GM21528 (cell line): ENCODE results near the gene SCEL.
"Not testable (repeated sequence)": the region's sequence is repeated elsewhere in the genome, so short reads cannot be mapped to it uniquely, and the experiment has no call there.

Experiments
- ATAC-seq: cut with Tn5 transposase; IDR thresholded peaks from one replicate; pipeline ENCODE4 v1.9.1; 2021; ENCODE audit warnings: mild to moderate bottlenecking, moderate library complexity; ENCODE audit not compliant: unreplicated experiment, low FRiP score

SCEL gene, protein sequence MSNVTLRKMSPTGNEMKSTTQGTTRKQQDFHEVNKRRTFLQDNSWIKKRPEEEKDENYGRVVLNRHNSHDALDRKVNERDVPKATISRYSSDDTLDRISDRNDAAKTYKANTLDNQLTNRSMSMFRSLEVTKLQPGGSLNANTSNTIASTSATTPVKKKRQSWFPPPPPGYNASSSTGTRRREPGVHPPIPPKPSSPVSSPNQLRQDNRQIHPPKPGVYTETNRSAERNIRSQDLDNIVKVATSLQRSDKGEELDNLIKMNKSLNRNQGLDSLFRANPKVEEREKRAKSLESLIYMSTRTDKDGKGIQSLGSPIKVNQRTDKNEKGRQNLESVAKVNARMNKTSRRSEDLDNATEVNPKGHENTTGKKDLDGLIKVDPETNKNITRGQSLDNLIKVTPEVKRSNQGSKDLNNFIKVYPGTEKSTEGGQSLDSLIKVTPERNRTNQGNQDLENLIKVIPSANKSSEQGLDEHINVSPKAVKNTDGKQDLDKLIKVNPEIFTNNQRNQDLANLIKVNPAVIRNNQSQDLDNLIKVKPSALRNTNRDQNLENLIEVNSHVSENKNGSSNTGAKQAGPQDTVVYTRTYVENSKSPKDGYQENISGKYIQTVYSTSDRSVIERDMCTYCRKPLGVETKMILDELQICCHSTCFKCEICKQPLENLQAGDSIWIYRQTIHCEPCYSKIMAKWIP

DNA sequence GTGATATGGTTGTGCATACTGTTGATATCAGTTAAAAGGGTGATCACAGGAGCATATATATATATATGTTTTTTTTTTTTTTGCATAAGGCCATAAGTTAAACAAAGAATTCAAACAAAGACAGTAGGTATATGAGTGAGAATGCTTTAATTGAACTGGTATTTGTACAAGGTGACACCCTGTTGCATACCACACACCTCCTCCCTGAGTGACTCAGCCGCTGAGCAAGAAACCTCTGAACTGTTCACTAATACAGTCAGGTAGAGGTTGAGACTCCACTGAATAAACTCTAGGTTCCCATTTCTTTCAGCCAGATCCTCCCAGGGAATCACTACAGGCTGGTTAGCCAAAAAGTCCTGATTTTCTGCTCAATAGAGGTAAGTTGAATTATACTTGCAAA is at the start of gene SCEL:
TSS of gene SCEL (plus strand) at position 259 of the 400 bp plus-strand sequence. CDS start 20,170 bp downstream, outside the sequence.
- ATAC-seq: no peak

DNA sequence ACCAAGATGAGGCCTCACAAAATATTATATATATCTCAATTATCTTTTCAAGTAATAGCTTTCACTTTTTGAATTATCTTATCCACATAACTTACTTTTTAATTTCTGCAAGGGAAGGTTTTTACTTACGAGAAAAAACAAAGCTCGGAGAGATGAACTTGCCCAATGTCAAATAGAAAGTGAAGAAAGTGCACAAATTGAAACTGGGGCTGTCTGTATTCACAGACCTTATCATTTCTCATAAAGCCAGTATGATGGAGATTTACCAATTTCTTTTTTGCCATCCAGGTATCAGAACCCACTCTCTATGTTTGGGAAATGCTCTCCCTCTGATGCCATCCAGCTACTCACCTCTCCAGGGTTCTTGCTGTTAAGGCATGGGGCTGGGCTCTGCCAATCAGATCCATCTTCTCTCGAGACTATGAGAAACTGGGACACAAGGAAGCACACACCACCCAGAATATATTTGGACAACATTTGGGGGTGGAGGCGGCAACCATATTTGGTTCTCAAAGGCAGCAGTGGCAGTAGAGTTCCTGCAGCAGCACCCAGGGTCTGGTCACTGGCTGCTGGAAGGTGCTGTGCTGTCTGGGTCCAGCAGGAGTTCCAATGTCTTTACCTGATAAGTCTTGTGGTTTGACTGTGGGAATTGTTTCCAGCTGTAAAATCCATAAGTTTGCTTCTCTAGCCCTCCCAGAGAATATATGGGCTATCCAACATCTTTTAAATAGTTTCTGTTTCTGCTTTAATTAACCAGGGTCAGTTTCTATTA is 45.8 kb upstream of the SCEL start:
- ATAC-seq: no peak

DNA sequence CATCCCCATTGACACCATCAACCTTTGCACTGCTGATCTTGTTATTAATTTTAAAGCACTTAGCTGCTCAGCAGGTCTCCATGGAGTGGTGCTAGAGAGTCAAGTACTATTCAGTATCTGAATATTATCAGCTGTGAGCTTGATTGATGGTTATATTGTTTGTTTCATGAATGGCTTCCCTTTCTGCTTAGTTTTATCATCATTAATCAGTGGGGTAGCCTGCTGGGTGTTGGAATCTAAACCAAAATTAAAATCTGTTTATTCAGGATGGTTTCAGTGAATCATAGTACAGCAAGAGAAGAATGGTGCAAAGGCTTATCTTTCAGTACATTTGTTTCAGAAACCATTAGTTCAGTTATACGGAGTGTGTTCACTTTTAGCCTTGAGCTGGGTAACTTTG is 42.5 kb upstream of the SCEL start:
- no peak for ATAC-seq

DNA sequence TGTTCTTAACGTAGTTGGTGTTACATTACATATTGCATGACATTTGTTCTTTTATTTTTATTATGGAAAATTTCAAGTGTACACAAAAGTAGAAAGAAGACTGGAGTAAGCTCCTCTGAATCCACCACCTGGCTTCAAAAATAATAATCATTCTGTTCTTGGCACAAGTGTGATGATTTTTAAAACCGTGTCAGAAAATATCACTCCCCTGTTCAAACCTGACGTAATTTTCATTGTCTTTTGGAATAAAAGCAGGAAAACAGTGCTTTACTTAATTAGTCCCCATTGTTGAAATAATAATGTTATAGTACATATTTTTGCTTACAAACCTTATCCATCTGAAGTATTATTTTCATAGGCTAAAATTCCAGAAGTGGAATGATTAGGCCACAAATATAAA is 41.3 kb upstream of the SCEL start:
- ATAC-seq: no peak

DNA sequence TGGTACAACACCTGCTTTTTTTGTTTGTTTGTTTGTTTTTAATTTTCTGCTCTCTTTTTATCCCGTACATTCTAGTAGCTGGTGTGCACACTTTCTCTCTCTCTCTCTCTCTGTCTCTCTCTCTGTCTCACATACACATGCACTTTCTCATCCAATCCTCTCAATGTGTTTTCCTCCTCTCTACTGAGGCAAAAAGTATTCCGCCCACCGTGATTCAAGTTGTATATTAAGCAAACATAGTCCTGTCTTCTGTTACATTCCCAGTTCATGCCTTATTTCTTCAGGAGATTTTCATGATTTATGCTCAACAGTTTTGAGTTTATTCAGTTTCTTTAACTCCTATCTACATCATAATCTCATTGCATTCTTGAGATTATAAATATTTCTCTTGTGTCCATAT is 38.2 kb upstream of the SCEL start:
- ATAC-seq: no peak

DNA sequence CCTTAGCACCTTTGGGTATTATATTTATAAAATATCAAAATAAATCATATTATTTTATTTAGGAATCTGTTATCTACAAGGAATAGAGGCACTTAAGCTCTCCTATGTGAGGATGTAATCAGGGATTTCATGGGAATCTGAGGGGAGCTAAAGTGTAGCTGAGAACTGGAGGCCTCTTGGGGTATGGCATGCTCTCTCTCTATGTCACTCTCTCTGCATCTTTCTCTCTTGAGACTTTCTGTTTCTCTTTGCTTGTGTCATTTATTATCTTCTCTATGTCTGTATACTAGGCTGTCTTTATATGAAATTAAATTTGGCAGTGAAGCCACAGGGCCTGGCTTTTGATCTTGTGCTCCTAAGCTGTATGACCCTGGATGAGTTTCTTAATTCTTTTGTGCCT is 37.7 kb upstream of the SCEL start:
- ATAC-seq: no peak

DNA sequence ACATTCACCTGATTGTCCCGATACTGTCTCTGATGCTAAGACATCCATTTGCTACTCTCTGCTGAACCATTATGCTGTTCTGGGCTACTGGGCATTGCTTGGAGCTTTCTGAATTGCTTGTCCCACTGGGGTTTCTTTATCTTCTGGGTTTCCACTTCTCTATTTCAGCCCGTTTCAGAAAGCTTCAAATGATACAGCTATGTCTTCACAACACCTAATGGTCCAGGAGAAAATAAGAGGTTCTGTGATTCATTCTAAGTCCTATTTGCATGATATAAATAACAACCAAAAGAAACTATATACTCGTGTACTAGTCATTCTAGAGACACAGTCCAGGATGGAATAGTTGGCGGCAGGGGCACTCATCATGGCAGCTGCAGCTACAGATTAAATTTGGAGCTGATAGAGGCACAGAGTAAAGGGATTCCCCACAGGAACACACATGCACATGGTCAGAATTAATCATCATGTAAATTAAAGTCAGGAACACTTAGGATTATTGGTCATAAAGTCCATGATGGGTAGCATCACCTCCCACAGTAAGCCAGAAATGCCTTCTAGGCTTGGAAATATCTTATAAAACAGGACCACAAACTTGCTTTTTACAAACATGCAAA is 33.3 kb upstream of the SCEL start:
- peak; percentile 88 for ATAC-seq

DNA sequence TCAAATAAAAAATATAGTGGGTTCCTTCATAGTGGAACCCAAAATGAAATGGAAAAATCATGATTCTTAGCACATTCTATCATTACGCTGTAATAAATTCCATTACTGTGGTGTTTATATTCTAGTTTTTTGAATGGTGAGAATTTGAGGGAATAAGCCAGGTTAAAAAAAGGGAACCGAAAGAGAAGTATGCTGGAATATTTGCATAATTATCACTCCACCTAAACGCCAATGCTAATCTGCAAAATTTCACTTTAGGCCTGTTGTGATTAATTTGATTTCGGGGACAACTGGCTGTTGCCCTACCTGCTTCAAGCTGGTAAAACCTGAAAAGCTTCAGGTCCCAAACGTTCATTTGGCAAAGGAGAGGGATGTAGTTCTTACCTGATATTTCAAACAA is 32.1 kb upstream of the SCEL start:
- no peak for ATAC-seq

DNA sequence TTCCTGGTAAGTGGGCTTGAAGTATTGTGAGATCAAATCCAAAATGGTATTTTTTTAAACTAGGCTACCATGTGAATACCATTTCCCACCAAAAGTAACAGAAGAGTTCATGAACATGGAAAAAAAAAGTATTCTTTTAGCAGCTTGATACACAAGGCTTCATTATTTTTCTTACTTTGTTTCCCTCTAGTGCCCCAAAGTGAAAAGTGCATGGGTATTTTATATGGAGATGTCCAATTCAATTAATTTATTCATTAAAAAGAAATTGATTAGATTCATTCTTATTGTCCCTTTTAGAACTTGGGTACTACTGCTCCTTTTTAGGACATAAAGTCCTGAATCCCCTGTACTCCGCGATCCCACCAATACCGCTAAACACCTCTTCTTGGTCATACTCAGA is 28.6 kb upstream of the SCEL start:
- ATAC-seq: no peak

DNA sequence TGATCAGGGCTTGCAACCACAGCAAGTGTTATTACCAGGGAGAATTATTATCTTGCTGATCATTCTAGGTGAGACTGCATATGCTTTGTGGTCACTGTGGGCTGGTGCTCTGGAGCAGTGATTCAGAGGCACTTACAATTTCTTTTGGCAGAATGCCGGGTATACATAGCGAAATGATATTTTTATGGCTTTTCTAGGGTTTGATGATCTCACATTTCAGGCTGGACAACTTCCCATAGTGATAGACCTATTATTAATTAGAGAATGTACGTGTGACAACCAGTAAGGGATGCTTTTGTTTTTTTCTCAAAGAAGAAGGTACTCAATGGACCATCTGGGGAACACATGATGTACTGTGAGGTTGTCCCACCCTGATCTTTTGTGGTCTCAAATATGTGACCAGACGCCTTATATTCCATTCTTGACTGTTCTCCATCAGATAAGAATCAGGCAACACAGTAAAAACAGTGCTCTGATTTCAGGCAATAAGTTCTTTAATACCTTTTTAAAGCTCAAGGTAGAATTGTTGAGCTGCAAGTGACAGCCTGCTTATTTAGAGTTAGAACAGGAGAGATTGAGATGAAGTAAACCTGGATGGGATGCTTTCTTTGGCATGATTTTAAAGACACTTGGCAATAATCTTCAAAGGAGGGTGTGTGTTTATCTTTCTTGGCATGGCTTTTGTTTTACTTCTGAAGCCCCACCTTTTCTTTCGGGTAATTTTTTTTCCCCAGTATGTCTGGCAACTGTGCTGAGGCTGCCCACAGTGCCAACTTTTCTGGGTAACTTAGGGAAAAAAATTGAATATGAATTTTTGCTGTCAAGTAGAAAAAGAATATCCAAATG is 27.4 kb upstream of the SCEL start:
- ATAC-seq: no peak

DNA sequence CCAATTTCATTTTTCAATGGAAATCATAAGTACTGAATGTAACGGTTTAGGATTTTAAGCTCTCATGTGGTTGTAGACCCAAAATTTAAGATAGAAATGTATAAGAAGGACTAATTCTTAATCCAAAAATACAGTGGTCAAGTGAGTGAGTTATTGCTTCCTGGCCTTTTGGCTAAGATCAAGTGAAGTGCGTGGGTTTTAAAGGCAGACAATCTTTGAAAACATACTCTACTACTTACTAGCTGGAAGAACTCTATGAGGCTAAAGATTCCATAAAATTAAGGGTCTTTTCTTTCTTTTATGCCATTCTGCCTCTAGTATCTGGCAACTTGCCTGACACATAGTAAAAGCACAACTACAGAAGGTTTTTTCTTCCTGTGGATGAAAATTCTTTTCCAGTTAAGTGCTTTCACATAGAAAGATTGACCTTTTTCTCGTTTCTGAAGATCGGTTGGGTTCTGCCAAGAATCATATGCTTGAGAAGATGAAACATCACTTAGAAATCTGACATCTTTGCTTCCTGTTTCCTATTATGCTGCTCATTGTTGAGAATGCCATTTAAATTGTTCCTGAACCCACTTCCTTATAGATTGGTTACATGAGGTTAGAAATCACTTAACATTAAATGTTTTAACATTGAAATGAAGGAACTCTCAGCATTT is 26.4 kb upstream of the SCEL start:
- no peak for ATAC-seq

DNA sequence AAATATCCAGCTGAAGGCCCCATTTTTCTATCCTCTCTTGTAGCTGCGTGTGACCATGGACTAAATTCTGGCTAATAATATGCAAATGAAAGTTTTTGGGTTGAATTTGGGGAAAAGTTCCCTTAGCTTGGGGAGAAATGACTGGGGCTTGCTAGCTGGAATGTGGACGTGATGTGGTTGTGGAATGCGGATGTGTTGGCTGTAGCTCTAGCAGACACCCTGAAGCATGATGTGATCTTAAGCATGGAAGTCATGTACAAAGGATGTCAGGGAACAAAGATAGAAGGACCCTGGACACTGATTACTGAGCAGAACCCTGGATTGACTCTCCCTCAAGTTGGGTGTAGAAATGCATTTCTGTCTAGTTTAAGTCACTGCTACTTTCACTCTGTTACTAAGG is 25.4 kb upstream of the SCEL start:
- ATAC-seq: no peak

DNA sequence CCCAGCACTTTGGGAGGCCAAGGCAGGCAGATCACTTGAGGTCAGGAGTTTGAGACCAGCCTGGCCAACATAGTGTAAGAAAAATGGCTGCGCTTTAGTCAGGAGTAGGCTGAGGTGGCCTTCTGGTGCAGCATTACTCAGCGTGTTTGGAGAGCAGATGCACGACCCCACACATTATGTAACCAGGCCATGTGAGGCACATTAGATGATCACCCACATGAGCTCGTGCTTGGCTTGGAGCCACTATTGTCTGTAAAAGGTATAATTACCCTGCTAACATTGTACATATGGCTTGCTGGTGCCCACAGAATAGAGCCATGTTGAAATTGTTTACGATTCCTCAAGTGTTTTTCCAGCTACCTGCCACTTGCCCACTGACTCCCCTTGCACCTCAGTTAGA is 24.0 kb upstream of the SCEL start:
- ATAC-seq: no peak

DNA sequence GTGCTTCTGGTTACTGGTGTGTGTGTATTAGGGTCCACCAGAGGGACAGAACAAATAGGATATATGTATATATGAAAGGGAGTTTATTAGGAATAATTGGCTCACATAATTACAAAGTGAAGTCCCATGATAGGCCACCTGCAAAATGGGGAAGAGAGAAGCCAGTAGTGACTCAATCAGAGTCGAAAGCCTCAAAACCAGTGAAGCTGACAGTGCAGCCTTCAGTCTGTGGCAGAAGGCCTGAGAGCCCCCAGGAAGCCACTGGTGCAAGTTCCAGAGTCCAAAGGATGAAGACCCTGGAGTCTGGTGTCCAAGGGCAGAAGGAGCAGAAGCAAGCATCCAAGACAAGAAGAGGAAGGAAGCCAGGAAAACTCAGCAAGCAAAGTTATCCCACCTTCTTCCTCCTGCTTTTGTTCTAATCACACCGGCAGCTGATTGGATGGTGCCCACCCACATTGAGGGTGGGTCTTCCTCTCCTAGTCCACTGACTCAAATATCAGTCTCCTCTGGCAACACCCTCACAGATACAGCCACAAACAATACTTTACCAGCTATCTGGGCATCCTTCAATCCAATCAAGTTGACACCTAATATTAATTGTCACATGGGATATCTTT is 21.7 kb upstream of the SCEL start:
- ATAC-seq: peak; percentile 83

DNA sequence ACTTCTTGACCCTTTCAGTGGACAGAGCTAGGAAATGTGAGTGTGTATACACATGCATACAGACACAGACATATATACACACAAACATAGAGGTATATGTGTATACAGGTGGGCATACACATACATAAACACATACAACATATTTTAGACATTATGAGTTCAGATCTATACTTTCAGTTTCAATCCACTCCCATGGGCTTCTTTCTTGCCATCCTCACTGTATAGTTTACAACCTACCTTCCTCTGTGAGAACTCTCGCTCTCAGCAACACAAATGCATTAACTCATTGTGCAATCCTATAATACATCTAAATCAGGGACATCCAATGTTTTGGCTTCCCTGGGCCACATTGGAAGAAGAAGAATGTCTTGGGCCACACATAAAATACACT is 21.2 kb upstream of the SCEL start:
- ATAC-seq: peak; percentile 86

DNA sequence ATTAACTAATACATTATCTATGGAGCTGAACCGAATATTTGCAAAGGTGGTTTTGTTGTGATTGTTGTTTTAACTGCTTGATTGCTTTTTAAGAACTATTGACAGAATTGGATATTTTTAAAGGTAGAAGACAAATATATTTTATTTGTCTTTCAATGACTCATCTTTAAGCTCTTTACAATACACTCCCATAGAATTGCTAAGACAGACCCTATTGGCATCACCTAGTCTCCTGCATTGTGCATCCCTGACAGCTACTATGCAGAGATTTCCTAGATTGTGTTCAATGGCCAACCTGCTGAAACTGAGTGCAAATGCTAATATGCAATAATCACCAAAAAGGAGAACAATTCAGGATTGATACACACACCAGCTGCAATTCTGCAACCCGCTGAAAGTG is 19.7 kb upstream of the SCEL start:
- ATAC-seq: no peak

DNA sequence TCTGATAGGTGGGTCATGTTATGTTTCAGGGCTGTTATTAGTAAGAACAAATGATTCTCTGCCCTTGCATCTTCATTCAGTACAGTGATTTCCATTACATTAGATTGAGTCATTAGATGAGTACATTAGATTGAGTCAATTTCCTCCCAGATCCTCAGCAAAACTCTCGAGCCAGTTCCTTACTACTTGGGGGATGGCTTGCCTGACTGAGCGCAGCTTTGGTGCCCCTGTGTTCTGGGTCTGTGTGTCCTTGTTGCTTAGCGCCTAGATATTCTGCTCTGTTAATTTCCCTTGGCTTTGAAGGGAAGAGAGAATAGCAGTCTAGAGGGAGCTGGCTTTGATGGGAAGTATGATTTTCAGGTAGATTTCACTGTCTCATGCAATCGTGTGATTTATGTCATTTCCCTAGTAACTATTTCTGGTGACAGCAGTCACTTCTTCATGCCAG is 19.1 kb upstream of the SCEL start:
- ATAC-seq: no peak

DNA sequence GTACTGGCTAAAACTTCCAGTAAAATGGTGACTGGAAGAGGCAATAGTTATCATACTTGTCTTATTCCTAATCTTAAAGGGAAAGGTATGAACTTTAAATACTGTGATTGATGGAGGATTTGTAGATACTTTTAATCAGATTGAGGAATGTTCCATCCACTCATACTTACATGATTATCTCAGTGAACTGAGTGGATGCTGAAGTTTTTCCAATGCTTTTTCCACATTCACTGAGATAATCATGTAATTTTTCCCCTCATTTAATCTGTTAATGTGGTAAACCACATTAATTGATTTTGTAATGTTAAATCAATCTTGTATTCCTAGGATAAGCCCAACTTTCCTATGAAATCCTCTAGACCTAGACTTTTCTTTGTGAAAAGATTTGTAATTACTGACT is 17.2 kb upstream of the SCEL start:
- ATAC-seq: no peak

DNA sequence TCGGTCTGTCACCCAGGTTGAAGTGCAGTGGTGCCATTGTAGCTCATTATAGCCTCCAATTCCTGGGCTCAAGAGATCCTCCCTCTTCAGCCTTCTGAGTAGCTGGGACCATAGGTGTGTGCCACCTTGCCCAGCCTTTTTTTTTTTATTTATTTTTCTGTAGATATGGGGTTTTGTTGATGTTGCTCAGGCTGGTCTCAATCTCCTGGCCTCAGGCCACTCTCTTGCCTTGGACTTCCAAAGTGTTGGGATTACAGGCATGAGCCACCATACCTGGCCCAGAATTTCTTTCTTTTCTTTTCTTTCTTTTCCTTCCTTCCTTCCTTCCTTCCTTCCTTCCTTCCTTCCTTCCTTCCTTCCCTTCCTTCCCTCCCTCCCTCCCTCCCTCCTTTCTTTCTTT is 16.1 kb upstream of the SCEL start:
- not testable (repeated sequence) for ATAC-seq
